Medulla oblongata (tissue), 1 donor: ENCODE results near the gene PAX6.

ENCODE experiments used
- DNase-seq: peaks from one replicate; pipeline ENCODE4 v3.0.0-alpha.2; 2015; ENCODE audit errors: extremely low spot score

PAX6 gene

GRCh38 chr11:31810779-31811647 is at the start of gene PAX6:
PAX6 (minus strand) TSS chr11:31811322; CDS start chr11:31806411, 4,911 bp downstream.
- peak; percentile 84 for DNase-seq

- no peak for DNase-seq
These were observed 49.3 kb upstream of the PAX6 start for GRCh38 chr11:31860391-31860790.

- no peak for DNase-seq
These were observed 45.1 kb upstream of the PAX6 start for GRCh38 chr11:31856248-31856647.

GRCh38 chr11:31855466-31855865 is 44.3 kb upstream of the PAX6 start:
- no peak for DNase-seq

- no peak for DNase-seq
These were observed 39.2 kb upstream of the PAX6 start for GRCh38 chr11:31850365-31850764.

- DNase-seq = no peak
These were observed 36.6 kb upstream of the PAX6 start for GRCh38 chr11:31847761-31848160.

- no peak for DNase-seq
These were observed 34.2 kb upstream of the PAX6 start for GRCh38 chr11:31845331-31845730.

GRCh38 chr11:31844351-31844750 is 33.2 kb upstream of the PAX6 start:
- DNase-seq = no peak

GRCh38 chr11:31841435-31841834 is 30.3 kb upstream of the PAX6 start:
- no peak for DNase-seq

- DNase-seq = no peak
These were observed 23.1 kb upstream of the PAX6 start for GRCh38 chr11:31834237-31834636.

- DNase-seq = no peak
These were observed 19.3 kb upstream of the PAX6 start for GRCh38 chr11:31830406-31830805.

GRCh38 chr11:31828217-31828616 is 17.1 kb upstream of the PAX6 start:
- DNase-seq = no peak

- no peak for DNase-seq
These were observed 16.5 kb upstream of the PAX6 start for GRCh38 chr11:31827455-31828206.

GRCh38 chr11:31826536-31827438 is 15.7 kb upstream of the PAX6 start:
- no peak for DNase-seq

- DNase-seq = no peak
These were observed 14.8 kb upstream of the PAX6 start for GRCh38 chr11:31825838-31826484.

GRCh38 chr11:31824879-31825837 is 14.0 kb upstream of the PAX6 start:
- DNase-seq = no peak

- no peak for DNase-seq
These were observed 13.3 kb upstream of the PAX6 start for GRCh38 chr11:31824332-31824878.

- DNase-seq = no peak
These were observed 12.7 kb upstream of the PAX6 start for GRCh38 chr11:31823644-31824331.

GRCh38 chr11:31822927-31823643 is 12.0 kb upstream of the PAX6 start:
- no peak for DNase-seq
